Urothelium cell line (cell line): ENCODE measurements around the gene CRTC1.
"Not testable (repeated sequence)": the region's sequence is repeated elsewhere in the genome, so short reads cannot be mapped to it uniquely, and the experiment has no call there.

ENCODE experiments used
- DNase-seq: peaks from one replicate; pipeline ENCODE4 v3.0.0; 2011; ENCODE audit warnings: low spot score, mixed read lengths
- FAIRE-seq: peaks from 2 replicates; lab custom pipeline; 2011; peaks lifted over from hg19 to GRCh38; lab: Jason Lieb, UNC

CRTC1 gene

DNA sequence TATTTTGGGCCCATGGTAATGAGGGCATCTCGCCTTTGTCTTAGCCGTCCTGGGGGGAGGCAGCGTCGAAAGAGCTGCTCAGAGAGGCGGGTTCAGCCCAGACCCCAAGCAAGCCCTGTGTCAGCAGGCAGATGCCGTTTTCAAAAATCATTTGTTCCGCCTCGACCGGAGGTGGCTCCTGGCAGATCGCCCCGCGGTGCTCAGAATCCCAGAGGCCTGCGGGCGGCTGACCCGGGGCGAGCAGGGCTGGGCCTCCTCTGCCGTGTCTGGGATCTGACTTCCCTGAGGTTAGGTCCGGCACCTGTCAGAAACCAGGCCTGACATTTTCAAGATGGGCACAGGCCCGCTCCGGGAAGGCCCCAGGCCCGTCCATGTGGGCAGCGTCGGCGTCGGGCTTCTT, 36.1 kb downstream of the CRTC1 start:
- FAIRE-seq: no peak
- no peak for DNase-seq

DNA sequence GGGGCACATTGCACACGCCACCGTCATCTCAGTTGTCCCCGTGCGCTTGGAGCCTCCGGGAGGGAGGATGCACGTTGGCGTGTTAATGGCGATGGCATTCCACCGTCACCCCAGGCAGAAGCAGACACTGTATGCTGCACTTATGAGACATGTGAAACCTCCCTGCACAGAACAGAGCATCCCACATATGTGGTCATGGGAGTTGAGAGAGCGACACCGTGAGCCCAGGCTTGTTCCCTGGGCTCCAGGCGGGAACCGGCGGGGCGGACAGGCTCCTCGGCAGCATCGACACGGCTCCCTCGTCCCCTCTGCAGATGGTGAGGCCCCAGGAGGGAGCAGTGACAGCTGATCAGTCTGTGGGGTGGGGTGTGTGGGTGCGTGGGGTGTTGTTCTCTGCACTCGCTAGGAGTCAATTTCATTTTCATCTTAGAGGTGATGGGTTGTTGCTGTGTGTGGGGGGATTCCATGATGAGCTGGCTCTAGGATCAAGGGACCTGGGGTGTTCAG, 40.4 kb downstream of the CRTC1 start:
- no peak for DNase-seq
- no peak for FAIRE-seq

DNA sequence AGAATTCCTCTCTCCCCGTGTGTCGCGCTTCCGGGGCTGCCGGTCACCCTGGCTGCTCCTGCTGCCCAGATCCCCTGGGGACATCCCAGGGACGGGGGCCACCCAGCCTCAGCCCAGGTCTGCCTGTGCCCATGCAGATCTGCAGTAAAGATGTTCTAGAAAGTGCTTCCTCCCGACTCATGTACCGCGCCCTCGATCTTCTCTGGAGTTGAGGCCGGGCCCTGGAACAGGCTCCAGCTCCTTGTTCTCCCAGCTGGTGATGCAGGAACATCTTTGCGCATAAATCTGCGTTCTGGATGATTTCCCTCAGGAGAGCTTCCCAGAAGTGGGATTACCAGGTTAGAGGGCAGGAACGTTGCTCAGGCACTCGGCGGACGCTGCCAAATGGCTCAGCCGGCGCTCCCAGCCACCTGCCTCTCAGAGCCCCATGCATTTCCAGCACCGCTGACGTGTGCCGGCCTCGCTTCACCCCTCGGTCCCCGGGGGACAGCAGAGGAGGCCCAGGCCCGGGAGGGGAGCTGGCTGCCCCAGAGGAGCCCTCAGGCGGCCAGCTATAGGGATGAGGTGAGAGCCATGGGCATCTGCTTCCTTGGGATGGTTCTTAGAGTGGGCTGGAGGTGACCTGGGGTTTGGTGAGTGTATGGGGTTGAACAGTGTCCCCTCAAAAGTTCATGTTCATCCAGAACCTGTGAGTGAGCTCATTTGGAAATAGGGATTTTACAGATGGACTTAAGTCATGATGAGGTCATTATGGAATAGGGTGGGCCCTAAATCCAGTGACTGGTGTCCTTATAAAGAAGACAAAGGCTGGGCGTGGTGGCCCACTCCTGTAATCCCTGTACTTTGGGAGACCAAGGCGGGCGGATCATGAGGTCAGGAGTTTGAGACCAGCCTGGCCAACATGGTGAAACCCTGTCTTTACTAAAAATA, 42.6 kb downstream of the CRTC1 start:
- no peak for FAIRE-seq
- DNase-seq: no peak

DNA sequence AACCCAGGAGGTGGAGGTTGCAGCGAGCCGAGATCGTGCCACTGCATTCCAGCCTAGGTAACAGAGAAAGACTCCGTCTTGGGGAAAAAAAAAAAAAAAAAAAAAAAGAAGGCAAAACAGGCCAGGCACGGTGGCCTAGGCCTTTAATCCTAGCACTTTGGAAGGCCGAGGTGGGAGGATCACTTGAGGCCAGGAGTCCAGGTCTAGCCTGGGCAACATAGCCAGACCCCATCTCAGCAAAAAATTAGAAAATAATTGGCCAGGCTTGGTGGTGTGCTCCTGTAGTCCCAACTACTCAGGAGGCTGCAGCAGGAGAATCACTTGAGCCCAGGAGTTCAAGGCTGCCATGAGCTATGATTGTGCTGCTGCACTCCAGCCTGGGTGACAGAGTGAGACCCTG, 43.4 kb downstream of the CRTC1 start:
- no peak for FAIRE-seq
- no peak for DNase-seq

DNA sequence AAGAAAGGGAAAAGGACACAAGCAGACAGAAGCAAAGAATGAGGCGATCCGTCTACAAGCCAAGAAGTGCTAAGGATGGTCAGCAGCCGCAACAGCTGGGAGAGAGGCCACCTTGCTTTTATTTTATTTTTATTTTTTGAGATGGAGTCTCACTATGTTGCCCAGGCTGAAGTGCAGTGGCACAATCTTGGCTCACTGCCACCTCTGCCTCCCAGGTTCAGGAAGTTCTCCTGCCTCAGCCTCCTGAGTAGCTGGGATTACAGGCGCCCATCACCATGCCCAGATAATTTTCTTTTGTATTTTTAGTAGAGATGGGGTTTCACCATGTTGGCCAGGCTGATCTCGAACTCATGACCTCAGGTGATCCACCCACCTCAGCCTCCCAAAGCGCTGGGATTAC, 44.1 kb downstream of the CRTC1 start:
- not testable (repeated sequence) for DNase-seq, FAIRE-seq

DNA sequence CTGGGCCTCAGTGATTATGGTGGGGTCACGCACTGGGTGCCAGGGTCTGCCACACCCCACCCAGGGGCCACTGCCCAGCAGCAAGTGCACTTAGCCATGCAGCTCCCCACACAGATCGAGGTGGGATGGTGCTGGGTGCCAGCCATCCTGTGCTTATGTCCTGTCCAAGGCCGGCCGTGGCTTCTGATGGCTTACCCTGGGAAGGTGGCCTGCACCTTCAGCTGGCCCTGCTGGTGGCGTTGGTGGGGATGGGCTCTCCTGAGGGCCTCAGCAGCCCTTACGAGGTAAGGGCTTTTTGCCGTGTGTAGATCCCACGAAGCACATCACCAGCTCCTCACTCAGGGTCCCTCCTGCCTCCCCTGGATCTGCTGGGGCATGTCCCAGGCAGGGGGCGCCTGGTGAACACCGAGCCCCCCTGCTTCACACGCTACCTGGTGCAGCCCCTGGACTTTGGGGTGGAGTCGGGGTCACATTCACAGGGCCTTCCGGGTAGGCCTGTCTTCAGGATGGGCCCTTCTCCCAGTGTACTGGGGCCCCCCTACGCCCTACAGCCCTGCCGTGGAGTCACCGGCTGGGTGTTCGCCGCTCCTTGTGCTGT, 46.6 kb downstream of the CRTC1 start:
- FAIRE-seq: no peak
- DNase-seq: no peak

DNA sequence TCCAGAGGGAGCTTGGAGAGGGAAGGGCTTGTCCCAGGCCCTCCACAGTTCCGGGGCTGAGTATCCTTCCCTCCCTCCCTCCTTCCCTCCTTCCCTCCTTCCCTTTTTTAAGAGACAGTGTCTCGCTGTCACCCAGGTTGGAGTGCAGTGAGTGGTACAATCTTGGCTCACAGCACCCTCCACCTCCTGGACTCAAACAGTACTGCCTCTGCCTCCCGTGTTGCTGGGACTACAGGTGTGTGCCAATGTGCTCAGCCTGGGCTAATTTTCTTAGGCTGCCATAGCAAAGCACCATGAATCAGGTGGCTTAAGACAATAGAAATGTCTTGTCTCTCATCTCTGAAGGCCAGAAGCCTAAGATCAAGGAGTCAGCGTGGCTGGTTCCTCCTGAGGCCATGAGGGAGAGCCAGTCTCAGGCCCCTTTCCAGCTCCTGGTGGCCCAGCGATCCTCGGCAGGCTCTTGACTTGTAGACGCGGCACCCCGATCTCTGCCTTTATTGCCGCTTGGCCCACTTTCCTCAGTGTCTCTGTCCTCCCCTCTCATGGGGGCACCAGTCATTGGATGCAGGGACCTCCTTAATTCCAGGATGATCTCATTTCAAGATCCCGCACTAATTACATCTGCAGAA, 47.5 kb downstream of the CRTC1 start:
- no peak for FAIRE-seq

DNA sequence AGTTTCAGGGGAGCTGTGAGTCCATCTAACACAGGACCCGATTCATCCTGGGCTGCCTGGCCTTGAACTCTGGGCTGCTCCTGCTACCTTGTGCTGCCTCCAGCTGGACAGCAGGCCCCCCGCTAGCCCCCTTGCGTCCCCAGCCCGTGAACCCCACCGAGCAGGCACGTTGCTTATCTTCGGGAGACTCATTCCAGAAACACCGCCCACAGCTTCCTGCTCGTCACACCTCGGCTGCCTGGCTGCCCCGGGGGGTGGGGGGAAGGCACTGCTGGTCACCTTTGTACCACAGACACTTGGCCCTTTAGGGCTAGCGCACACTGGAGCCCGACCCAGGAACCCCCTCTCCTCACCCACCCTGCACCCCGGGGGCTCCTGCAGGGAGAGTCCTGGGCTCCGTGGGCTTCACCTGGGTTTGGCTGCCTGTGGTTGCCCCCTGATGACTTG, 48.1 kb downstream of the CRTC1 start:
- no peak for FAIRE-seq
- DNase-seq: no peak

More for the DNA sequence above, 47.5 kb downstream of the CRTC1 start:
- no peak for DNase-seq

DNA sequence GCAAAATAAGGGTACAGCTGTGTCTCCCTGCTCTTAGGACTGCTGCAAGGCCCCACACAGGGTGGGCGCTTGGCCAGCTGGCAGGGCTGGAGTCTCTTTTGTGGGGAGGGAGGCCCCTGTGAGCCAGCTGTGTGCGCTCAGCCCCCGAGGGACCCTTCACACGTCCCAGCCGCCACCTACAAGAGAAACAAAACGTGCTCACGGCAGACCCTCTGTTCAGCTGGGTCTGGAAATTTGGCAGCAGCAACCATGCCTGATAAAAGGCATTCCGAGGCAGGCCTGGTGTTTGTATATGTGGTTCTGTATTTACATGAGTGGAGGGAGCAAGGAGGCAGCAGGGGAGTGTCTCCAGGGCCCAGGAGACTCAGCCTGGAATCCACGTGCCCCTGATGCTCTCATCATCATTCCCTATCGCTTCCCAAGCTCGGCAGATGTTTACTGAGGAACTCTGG, 49.7 kb downstream of the CRTC1 start:
- DNase-seq (no peak), FAIRE-seq (no peak)

DNA sequence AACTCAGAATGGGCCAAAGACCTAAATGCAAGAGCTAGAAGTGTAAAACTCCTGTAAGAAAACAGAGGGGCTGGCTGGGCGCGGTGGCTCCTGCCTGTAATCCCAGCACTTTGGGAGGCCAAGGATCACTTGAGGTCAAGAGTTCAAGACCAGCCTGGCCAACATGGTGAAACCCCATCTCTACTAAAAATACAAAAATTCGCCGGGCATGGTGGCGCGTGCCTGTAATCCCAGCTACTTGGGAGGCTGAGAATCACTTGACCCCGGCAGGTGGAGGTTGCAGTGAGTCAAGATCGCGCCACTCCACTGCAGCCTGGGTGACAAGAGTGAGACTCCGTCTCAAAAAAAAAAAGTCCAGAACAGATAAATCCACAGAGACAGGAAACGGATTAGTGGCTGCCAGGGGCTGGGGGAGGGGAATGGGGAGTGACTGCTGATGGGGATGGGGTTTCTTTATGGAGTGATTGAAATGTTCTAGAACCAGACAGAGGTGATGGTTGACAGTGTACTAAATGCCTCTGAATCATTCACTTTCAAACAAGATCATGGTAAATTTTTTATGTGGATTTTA, 50.4 kb downstream of the CRTC1 start:
- FAIRE-seq, DNase-seq: not testable (repeated sequence)

DNA sequence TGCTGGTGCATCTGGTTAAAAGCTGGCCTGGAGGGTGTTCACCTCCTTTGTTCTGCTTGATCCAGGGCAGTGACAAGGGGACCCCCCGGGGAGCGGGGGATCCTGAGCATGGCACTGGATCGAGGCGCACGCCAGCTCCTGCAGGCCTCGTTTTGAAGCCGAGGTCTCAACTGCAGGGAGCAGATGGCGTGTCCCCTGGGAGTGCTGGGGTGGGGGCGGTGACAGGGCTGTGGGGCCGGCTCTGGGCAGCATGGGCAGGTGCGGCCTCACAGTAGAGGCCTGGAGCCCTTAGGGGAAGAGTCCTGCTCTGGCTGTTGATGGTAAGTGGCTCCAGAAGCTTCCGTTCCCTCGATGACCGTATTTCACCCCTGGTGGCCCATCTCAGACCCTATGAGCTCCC, 51.8 kb downstream of the CRTC1 start:
- DNase-seq (no peak), FAIRE-seq (no peak)

DNA sequence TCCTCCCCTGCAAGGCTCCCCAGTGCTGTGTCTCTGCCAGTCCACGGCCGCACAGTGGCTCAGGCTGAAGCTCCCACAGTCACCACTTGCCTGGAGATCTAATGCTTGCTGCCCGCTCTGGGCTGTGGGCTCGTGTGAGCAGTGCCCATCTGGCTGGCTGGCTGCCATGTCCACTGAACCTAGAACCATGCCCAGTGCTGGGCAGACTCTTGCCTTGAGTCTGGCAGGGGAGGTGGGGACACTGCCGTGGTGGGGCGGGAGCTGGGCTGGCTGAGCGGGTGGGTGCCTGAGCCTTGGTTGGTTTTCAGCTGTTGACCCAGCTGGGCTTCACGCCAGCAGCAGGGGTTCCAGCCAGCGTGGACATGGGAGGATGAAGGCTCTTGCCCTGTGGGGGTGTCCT, 52.3 kb downstream of the CRTC1 start:
- DNase-seq (no peak), FAIRE-seq (no peak)

DNA sequence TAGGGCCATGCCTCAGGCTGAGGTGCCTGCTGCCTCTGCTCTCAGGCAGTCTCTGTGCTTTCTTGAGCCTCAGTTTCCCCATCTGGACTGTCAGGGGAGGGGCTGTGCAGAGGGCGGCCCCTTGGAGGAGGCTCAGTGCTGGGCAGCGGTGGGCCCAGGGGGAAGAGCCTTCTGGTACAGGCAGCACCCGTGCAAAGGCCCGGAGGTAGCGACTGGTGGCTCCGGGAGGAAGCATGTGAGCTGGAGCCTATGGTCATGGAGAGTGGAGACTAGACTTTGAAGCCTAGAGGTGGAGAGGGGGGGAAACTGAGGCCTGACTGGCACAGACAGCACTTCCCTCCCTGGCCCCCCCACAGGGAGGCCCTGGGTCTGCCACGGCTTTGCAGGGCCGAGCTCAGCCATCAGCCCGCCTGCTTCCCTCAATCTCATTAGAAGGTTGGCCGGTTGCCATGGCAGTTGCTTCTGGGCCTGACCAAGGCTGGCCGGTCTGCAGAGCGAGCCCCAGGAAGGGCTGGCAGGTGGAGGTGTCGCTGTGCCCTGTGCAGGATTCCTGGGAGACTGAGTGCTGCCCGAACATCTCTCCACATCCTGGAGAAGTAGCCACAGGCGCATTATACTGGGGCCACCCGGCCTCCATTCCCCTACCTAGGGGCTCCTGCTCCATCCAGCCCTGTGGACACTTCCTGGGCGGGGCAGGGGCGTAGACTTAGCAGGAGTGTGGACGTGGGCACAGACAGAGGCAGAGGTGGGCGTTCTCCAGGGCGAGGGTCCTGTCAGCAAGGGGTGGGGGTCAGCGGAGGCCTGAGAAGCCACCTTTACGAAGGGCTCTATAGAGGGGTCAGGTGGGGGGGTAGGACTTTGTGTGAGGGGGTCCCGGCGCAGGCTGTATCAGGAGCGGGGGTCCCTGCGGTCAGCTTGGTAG, 53.2 kb downstream of the CRTC1 start:
- FAIRE-seq: no peak
- DNase-seq: no peak

DNA sequence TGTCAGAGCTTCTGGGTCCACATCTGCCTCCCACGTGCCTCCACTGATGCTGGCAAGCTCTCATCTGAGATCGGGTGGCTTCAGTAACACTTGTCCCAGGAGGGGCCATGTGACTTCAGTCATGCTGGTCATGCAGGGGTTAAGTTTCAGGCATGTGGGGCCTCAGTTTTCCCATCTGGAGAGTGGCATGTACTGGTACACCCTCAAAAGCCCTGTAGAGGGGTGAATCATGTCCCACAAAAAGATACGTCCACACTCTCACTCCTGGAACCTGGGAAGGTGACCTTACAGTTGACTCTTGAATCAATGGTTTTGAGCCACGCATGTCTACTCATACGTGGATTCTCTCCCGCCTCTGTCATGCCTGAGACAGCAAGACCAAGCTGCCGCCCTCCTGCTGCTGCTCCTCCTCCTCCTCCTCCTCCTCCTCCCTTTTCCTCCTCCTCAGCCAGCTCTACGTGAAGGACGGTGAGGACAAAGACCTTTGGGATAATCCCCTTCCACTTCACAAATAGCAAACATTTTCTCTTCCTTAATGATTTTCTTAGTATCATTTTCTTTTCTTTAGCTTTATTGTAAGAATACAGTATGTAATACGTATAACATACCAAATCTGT, 54.0 kb downstream of the CRTC1 start:
- no peak for FAIRE-seq
- DNase-seq: no peak

DNA sequence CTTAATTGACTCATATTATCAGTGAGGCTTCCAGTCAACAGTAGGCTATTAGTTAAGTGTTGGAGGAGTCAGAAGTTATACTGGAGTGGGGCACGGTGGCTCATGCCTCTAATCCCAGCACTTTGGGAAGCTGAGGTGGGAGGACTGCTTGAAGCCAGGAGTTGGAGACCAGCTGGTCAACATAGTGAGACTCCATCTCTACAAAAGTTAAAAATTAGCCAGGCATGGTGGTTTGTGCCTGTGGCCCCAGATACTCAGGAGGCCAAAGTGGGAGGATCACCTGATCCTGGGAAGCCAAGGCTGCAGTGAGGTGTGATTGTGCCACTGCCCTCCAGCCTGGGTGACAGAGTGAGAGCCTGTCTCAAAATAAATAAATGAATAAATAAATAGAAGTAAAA, 54.5 kb downstream of the CRTC1 start:
- no peak for DNase-seq
- no peak for FAIRE-seq

DNA sequence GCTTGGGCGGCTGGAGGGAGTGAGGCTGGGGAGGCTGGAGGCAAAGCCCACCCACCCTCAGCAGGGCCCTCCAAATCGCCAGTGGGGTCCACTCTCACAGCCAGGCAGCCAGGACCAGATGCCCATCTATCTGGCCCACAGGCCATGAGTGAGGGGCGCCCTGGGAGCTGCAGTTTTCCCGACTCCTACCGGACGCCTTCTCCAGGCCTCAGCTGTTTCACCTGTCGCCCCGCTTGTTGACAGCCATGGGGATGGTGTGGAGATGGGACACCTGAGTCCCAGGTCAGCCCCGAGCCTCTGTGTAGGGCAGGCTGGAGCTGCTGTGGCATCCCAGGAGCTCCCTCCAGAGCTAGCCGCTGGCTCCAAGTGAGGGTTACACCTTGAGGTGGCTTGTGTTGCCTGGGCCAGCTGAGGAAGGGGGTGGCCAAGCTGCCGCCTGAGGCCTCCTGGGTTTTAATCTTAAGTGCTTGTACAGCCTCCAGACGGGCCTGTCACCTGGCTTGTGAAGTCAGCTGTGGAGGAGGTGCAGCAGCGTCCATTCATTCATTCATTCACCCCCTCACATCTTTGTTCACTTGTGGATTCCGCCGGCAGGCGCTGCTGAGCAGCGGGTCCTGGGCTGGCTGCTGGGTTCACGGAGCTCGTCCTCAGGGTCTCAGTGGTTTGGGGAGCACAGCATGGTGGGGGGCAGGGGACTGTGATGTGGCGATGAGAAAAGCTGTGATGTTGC, 55.6 kb downstream of the CRTC1 start:
- no peak for FAIRE-seq

DNA sequence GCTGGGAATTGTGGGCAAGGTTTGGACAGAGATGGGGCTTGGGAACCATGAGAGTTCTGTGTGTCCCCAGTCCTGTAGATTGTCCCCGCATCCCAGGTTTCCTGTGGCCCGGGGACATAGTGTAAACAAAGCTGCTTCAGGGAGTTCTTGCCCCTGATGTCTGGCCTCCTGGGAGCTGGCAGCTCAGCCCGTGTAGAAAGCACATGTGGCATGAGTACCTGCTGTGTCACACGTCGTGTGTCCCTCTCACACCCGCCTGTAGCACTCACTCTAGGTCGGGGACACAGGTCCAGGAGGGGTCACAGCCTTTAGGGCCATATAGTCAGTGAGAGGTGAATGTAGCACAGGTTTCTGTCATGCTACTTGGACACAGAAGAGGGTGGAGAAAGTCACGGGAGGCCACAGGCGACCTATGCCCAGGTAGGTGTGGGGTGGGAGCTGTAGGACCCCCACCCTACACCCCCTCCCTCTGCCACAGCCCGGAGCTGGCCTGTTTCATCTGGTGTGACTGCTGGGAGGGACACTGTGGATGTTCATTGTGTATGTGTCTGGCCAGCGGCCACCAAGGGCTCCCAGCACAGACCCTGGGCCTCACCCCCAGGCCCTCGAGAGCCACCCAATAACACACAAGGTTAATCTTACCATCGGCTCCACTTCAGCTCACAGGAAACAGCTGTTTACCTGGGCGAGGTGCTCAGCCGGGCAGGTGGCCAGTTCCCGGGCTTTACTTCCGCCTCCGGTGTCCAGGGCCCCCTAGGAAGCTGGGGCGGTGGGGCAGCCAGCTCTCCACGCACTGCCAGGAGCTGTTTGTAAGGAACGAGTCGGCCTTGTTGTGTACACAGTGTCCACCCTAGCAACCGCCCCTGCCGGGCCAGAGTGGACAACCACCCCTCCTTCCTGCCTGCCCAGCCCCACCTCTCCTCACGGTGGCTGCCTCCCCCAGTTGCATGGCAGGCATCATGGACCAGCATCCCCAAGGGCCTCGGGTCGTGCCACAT, 57.9 kb downstream of the CRTC1 start:
- FAIRE-seq: no peak
- DNase-seq: no peak

More for the DNA sequence above, 55.6 kb downstream of the CRTC1 start:
- DNase-seq: no peak

DNA sequence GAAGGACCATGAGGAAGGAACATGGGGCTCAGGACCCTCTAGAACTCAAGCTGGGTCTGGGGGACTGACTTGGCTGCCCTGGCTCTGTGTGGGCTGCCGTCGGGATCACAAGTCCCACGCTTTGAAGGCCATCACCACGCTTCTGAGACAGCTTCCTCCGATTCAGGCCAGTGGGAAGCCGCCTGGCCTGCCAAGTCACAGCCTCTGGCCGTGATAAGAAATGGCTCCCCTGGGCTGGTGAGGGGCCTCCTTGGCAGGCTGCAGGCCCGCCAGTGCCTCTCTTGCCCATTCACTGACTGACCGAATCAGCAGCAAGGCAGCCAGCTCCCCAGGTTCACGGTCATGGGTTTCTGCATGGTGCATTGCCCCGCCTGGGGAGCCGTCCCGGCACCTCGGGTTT, 58.8 kb downstream of the CRTC1 start:
- FAIRE-seq (no peak), DNase-seq (no peak)
